ENCODE measurements around the gene MRPL40. TPM values are rescaled to one million over a fixed set of nuclear protein-coding genes. Genes with fewer than 3 reads are reported as not detected.

Gene MRPL40
- total and polyA plus RNA-seq, 2 of the 13 experiments (the other 11 are each of a cell fraction or from before 2014, with no cell fraction given), result 42.7 to 79.7 TPM

DNA sequence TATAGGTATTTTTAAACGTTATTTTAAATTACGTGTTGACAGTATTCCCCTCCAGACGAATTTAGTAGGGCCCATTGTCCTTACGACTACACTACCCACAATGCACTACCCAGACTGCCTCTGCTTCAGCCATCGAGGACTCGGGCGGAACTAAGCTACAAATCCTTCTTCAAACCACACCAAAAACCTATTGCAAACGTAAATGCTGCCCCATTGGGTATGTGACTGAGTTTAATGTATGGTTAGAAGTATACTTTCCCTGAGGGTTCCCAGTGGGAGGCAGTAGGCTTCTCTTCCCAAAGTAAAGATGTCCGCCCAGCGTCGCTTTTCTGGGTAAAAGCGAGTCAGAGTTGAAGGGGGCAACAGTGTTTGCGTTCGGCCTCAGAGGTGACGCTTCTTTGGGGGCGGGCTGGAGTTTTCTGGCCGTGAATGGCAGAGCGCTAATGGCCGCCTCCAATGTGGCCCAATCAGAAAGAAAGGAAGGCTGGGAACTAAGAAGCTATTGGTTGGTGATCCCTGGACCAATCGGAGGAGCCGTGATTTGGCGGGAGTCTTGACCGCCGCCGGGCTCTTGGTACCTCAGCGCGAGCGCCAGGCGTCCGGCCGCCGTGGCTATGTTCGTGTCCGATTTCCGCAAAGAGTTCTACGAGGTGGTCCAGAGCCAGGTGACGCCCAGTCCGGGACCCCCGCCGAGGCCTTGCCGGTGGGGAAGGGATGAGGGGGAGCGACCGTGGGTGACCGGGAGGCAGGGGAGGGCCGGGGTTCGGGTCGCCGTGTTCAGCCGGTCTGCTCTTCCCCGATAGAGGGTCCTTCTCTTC, 47.2 kb downstream of the MRPL40 start, which contains the start of gene CDC45 (continued):
- TF ChIP-seq, protein P1, sequence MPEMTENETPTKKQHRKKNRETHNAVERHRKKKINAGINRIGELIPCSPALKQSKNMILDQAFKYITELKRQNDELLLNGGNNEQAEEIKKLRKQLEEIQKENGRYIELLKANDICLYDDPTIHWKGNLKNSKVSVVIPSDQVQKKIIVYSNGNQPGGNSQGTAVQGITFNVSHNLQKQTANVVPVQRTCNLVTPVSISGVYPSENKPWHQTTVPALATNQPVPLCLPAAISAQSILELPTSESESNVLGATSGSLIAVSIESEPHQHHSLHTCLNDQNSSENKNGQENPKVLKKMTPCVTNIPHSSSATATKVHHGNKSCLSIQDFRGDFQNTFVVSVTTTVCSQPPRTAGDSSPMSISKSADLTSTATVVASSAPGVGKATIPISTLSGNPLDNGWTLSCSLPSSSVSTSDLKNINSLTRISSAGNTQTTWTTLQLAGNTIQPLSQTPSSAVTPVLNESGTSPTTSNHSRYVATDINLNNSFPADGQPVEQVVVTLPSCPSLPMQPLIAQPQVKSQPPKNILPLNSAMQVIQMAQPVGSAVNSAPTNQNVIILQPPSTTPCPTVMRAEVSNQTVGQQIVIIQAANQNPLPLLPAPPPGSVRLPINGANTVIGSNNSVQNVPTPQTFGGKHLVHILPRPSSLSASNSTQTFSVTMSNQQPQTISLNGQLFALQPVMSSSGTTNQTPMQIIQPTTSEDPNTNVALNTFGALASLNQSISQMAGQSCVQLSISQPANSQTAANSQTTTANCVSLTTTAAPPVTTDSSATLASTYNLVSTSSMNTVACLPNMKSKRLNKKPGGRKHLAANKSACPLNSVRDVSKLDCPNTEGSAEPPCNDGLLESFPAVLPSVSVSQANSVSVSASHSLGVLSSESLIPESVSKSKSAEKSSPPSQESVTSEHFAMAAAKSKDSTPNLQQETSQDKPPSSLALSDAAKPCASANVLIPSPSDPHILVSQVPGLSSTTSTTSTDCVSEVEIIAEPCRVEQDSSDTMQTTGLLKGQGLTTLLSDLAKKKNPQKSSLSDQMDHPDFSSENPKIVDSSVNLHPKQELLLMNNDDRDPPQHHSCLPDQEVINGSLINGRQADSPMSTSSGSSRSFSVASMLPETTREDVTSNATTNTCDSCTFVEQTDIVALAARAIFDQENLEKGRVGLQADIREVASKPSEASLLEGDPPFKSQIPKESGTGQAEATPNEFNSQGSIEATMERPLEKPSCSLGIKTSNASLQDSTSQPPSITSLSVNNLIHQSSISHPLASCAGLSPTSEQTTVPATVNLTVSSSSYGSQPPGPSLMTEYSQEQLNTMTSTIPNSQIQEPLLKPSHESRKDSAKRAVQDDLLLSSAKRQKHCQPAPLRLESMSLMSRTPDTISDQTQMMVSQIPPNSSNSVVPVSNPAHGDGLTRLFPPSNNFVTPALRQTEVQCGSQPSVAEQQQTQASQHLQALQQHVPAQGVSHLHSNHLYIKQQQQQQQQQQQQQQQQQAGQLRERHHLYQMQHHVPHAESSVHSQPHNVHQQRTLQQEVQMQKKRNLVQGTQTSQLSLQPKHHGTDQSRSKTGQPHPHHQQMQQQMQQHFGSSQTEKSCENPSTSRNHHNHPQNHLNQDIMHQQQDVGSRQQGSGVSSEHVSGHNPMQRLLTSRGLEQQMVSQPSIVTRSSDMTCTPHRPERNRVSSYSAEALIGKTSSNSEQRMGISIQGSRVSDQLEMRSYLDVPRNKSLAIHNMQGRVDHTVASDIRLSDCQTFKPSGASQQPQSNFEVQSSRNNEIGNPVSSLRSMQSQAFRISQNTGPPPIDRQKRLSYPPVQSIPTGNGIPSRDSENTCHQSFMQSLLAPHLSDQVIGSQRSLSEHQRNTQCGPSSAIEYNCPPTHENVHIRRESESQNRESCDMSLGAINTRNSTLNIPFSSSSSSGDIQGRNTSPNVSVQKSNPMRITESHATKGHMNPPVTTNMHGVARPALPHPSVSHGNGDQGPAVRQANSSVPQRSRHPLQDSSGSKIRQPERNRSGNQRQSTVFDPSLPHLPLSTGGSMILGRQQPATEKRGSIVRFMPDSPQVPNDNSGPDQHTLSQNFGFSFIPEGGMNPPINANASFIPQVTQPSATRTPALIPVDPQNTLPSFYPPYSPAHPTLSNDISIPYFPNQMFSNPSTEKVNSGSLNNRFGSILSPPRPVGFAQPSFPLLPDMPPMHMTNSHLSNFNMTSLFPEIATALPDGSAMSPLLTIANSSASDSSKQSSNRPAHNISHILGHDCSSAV (CRISPR knock-in tag; IDR thresholded peaks at IDR 0.05; ENCODE audit: borderline replicate concordance), result no peak
- TF ChIP-seq ZFP36 (IDR thresholded peaks at IDR 0.05; ENCODE audit: borderline replicate concordance, low read depth, low read length, partially characterized antibody), result no peak
- peak; percentile 48; the same call in 1 of the 2 replicates for TF ChIP-seq ATF7-NPFF (CRISPR knock-in tag; IDR thresholded peaks at IDR 0.05; ENCODE audit: low read depth)
- TF ChIP-seq MIXL1 (CRISPR knock-in tag; IDR thresholded peaks at IDR 0.05), result peak; percentile 12; the same call in 1 of the 2 replicates
- no peak for TF ChIP-seq ZNF205 (CRISPR knock-in tag; IDR thresholded peaks at IDR 0.05)
- TF ChIP-seq CBFB (CRISPR knock-in tag; IDR thresholded peaks at IDR 0.05), result 0 out of 2 replicates have a peak, but pooled peaks have one; percentile 16
- peak; percentile 97 for TF ChIP-seq SIN3A (IDR thresholded peaks at IDR 0.05; ENCODE audit: borderline replicate concordance, low read depth, low read length)
- no peak for TF ChIP-seq NR1H2 (CRISPR knock-in tag; IDR thresholded peaks at IDR 0.05; ENCODE audit: borderline replicate concordance, low read depth)
- TF ChIP-seq, protein P2, sequence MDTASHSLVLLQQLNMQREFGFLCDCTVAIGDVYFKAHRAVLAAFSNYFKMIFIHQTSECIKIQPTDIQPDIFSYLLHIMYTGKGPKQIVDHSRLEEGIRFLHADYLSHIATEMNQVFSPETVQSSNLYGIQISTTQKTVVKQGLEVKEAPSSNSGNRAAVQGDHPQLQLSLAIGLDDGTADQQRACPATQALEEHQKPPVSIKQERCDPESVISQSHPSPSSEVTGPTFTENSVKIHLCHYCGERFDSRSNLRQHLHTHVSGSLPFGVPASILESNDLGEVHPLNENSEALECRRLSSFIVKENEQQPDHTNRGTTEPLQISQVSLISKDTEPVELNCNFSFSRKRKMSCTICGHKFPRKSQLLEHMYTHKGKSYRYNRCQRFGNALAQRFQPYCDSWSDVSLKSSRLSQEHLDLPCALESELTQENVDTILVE (CRISPR knock-in tag; IDR thresholded peaks at IDR 0.05), result no peak
- TF ChIP-seq GTF3A (CRISPR knock-in tag; conservative IDR thresholded peaks at IDR 0.05), result no peak
- peak; percentile 98 for TF ChIP-seq THAP11 (CRISPR knock-in tag; IDR thresholded peaks at IDR 0.05)
- no peak for TF ChIP-seq HMG20A (CRISPR knock-in tag; IDR thresholded peaks at IDR 0.05; ENCODE audit: borderline replicate concordance)
- TF ChIP-seq, protein P3, sequence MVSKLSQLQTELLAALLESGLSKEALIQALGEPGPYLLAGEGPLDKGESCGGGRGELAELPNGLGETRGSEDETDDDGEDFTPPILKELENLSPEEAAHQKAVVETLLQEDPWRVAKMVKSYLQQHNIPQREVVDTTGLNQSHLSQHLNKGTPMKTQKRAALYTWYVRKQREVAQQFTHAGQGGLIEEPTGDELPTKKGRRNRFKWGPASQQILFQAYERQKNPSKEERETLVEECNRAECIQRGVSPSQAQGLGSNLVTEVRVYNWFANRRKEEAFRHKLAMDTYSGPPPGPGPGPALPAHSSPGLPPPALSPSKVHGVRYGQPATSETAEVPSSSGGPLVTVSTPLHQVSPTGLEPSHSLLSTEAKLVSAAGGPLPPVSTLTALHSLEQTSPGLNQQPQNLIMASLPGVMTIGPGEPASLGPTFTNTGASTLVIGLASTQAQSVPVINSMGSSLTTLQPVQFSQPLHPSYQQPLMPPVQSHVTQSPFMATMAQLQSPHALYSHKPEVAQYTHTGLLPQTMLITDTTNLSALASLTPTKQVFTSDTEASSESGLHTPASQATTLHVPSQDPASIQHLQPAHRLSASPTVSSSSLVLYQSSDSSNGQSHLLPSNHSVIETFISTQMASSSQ (IDR thresholded peaks at IDR 0.05; ENCODE audit: low read depth), result no peak
- TF ChIP-seq, protein P3 (CRISPR knock-in tag; IDR thresholded peaks at IDR 0.05; ENCODE audit: borderline replicate concordance), result peak; percentile 34; the same call in 1 of the 2 replicates
- no peak for TF ChIP-seq RAD51 (IDR thresholded peaks at IDR 0.05; ENCODE audit: borderline replicate concordance)
- TF ChIP-seq RBM39 (IDR thresholded peaks at IDR 0.05; ENCODE audit: low read depth, low read length, poor library complexity, severe bottlenecking), result peak; percentile 36
